Karpas-422 (cell line): Measurements from ENCODE around the gene MPRIP. TPM values are rescaled to one million over a fixed set of nuclear protein-coding genes. Genes with fewer than 3 reads are reported as not detected.

Source experiments
- DNase-seq: peaks from one replicate; pipeline ENCODE4 v3.0.0-alpha.2; 2015
- H2AFZ ChIP-seq: fragments of 200-600 bp; sonication (generic); 2 replicates; pipeline ENCODE4 v1.6.1; 2014; ENCODE audit warnings: antibody characterized with exemption, low read length, mixed read lengths
- H3K27ac ChIP-seq: fragments of 200-600 bp; sonication (generic); 2 replicates; pipeline ENCODE4 v1.5.1; 2014; ENCODE audit warnings: mild to moderate bottlenecking, low read length, moderate library complexity
- H3K27me3 ChIP-seq: fragments of 200-600 bp; sonication (generic); 2 replicates; pipeline ENCODE4 v1.6.1; 2014; ENCODE audit warnings: low read length, mixed read lengths
- H3K36me3 ChIP-seq: fragments of 200-600 bp; sonication (generic); 2 replicates; pipeline ENCODE4 v1.6.1; 2014; ENCODE audit warnings: low read length, mixed read lengths; ENCODE audit not compliant: insufficient read depth
- H3K4me1 ChIP-seq: fragments of 200-600 bp; sonication (generic); 2 replicates; pipeline ENCODE4 v1.6.1; 2014; ENCODE audit warnings: mild to moderate bottlenecking, low read length, mixed read lengths
- H3K4me2 ChIP-seq: fragments of 200-600 bp; sonication (generic); 2 replicates; pipeline ENCODE4 v1.6.1; 2014; ENCODE audit warnings: low read length, low read depth, mild to moderate bottlenecking; ENCODE audit not compliant: poor library complexity, severe bottlenecking
- H3K4me3 ChIP-seq: fragments of 200-600 bp; sonication (generic); 2 replicates; pipeline ENCODE4 v1.5.1; 2014; ENCODE audit warnings: mild to moderate bottlenecking, antibody characterized with exemption, low read length, mixed read lengths
- H3K79me2 ChIP-seq: fragments of 200-600 bp; sonication (generic); 2 replicates; pipeline ENCODE4 v1.6.1; 2014; ENCODE audit warnings: mild to moderate bottlenecking, low read length, mixed read lengths
- H3K9ac ChIP-seq: fragments of 200-600 bp; sonication (generic); 2 replicates; pipeline ENCODE4 v1.6.0; 2014; ENCODE audit warnings: low read length
- H3K9me2 ChIP-seq: fragments of 200-600 bp; sonication (generic), shearing (Covaris generic); replicated peaks from 2 replicates; pipeline ENCODE4 v1.6.0; 2014; ENCODE audit warnings: mild to moderate bottlenecking, low read length, moderate library complexity; ENCODE audit not compliant: insufficient read depth
- H3K9me3 ChIP-seq: fragments of 300-700, 200-600 bp; sonication (generic); 2 replicates; pipeline ENCODE4 v1.6.1; 2014; ENCODE audit warnings: low read length, mixed read lengths
- H4K20me1 ChIP-seq: fragments of 200-600 bp; sonication (generic); 2 replicates; pipeline ENCODE4 v1.6.1; 2014; ENCODE audit warnings: mild to moderate bottlenecking, antibody characterized with exemption, low read length, low read depth; ENCODE audit not compliant: insufficient read depth
- total RNA-seq: library from RNA; depleted of rRNA; stranded (reverse); fragments of >200 nt; shearing (Covaris generic); gene quantifications from 2 replicates; pipeline ENCODE4 v1.2.3, GENCODE V29; 2014; ENCODE audit warnings: low replicate concordance

The MPRIP gene
- total RNA-seq, 1 experiment from 2014 or later: 44.1 TPM

GRCh38 chr17:17167986-17168385 is 125.7 kb downstream of the MPRIP start:
- Histone ChIP-seq H3K27me3 (no peaks in the 10 kb centered on the region), H3K9me2 (no peaks in the 10 kb centered on the region), H4K20me1 (no peaks in the 10 kb centered on the region), H3K9me3 (no peaks in the 10 kb centered on the region), H3K4me2 (no peak overlapping the region), H3K79me2 (no peaks in the 10 kb centered on the region), H3K4me1 (no peaks in the 10 kb centered on the region), H3K27ac (no peak overlapping the region), H3K4me3 (no peak overlapping the region), H2AFZ (no peak overlapping the region), H3K9ac (no peak overlapping the region), H3K36me3 (no peaks in the 10 kb centered on the region)
- no peak for DNase-seq

GRCh38 chr17:17168401-17168800 is 126.1 kb downstream of the MPRIP start:
- no peaks in the 10 kb centered on the region for H3K27me3 ChIP-seq
- H3K9me3 ChIP-seq: no peaks in the 10 kb centered on the region
- H2AFZ ChIP-seq: no peak overlapping the region
- H3K9me2 ChIP-seq: no peaks in the 10 kb centered on the region
- no peaks in the 10 kb centered on the region for H3K79me2 ChIP-seq
- DNase-seq: no peak
- no peaks in the 10 kb centered on the region for H3K4me1 ChIP-seq
- H3K9ac ChIP-seq: no peak overlapping the region
- no peak overlapping the region for H3K4me3 ChIP-seq
- no peaks in the 10 kb centered on the region for H4K20me1 ChIP-seq
- no peak overlapping the region for H3K27ac ChIP-seq
- H3K4me2 ChIP-seq: no peak overlapping the region
- no peaks in the 10 kb centered on the region for H3K36me3 ChIP-seq

- H3K27ac ChIP-seq: no peak overlapping the region
- no peaks in the 10 kb centered on the region for H3K9me2 ChIP-seq
- H3K79me2 ChIP-seq: no peaks in the 10 kb centered on the region
- DNase-seq: no peak
- no peaks in the 10 kb centered on the region for H4K20me1 ChIP-seq
- H3K36me3 ChIP-seq: no peaks in the 10 kb centered on the region
- H3K9ac ChIP-seq: no peak overlapping the region
- H3K27me3 ChIP-seq: no peaks in the 10 kb centered on the region
- no peaks in the 10 kb centered on the region for H3K9me3 ChIP-seq
- H2AFZ ChIP-seq: no peak overlapping the region
- no peak overlapping the region for H3K4me3 ChIP-seq
- H3K4me2 ChIP-seq: no peak overlapping the region
- H3K4me1 ChIP-seq: no peaks in the 10 kb centered on the region
Measured at GRCh38 chr17:17169396-17169795, 127.1 kb downstream of the MPRIP start.

- no peaks in the 10 kb centered on the region for H3K36me3 ChIP-seq
- no peak overlapping the region for H2AFZ ChIP-seq
- DNase-seq: no peak
- no peaks in the 10 kb centered on the region for H3K9me2 ChIP-seq
- H4K20me1 ChIP-seq: no peaks in the 10 kb centered on the region
- H3K27ac ChIP-seq: no peak overlapping the region
- no peak overlapping the region for H3K9ac ChIP-seq
- no peaks in the 10 kb centered on the region for H3K4me1 ChIP-seq
- no peaks in the 10 kb centered on the region for H3K27me3 ChIP-seq
- no peaks in the 10 kb centered on the region for H3K79me2 ChIP-seq
- no peak overlapping the region for H3K4me3 ChIP-seq
- no peak overlapping the region for H3K4me2 ChIP-seq
- no peaks in the 10 kb centered on the region for H3K9me3 ChIP-seq
Measured at GRCh38 chr17:17170346-17170985, 128.2 kb downstream of the MPRIP start.

GRCh38 chr17:17171186-17171585 is 128.9 kb downstream of the MPRIP start:
- Histone ChIP-seq H3K79me2 (no peaks in the 10 kb centered on the region), H3K9me2 (no peaks in the 10 kb centered on the region), H3K4me3 (no peak overlapping the region), H3K4me1 (no peaks in the 10 kb centered on the region), H4K20me1 (no peaks in the 10 kb centered on the region), H3K36me3 (no peaks in the 10 kb centered on the region), H3K4me2 (no peak overlapping the region), H3K27ac (no peak overlapping the region), H3K9ac (no peak overlapping the region), H3K9me3 (no peaks in the 10 kb centered on the region), H2AFZ (no peak overlapping the region), H3K27me3 (no peaks in the 10 kb centered on the region)
- DNase-seq: no peak

GRCh38 chr17:17172001-17172939 is 130.0 kb downstream of the MPRIP start:
- no peaks in the 10 kb centered on the region for H3K27me3 ChIP-seq
- H3K9me2 ChIP-seq: no peaks in the 10 kb centered on the region
- H3K4me3 ChIP-seq: no peak overlapping the region
- no peak overlapping the region for H2AFZ ChIP-seq
- no peak overlapping the region for H3K9ac ChIP-seq
- H3K4me1 ChIP-seq: no peaks in the 10 kb centered on the region
- H3K9me3 ChIP-seq: no peaks in the 10 kb centered on the region
- no peak overlapping the region for H3K27ac ChIP-seq
- H3K36me3 ChIP-seq: no peaks in the 10 kb centered on the region
- no peaks in the 10 kb centered on the region for H4K20me1 ChIP-seq
- H3K79me2 ChIP-seq: no peaks in the 10 kb centered on the region
- H3K4me2 ChIP-seq: no peak overlapping the region
- no peak for DNase-seq

- Histone ChIP-seq H3K27ac (no peak overlapping the region), H2AFZ (no peak overlapping the region), H3K9me3 (no peaks in the 10 kb centered on the region), H3K9ac (no peak overlapping the region), H4K20me1 (no peaks in the 10 kb centered on the region), H3K4me2 (no peak overlapping the region), H3K79me2 (no peaks in the 10 kb centered on the region), H3K4me1 (no peaks in the 10 kb centered on the region), H3K36me3 (no peaks in the 10 kb centered on the region), H3K4me3 (no peak overlapping the region), H3K9me2 (no peaks in the 10 kb centered on the region), H3K27me3 (no peaks in the 10 kb centered on the region)
- no peak for DNase-seq
Measured at GRCh38 chr17:17172990-17173389, 130.7 kb downstream of the MPRIP start.

- Histone ChIP-seq H2AFZ (no peak overlapping the region), H3K4me1 (no peaks in the 10 kb centered on the region), H4K20me1 (no peaks in the 10 kb centered on the region), H3K4me2 (no peak overlapping the region), H3K9me3 (no peaks in the 10 kb centered on the region), H3K36me3 (no peaks in the 10 kb centered on the region), H3K4me3 (no peak overlapping the region), H3K9me2 (no peaks in the 10 kb centered on the region), H3K9ac (no peak overlapping the region), H3K27ac (no peak overlapping the region), H3K27me3 (no peaks in the 10 kb centered on the region), H3K79me2 (no peaks in the 10 kb centered on the region)
- no peak for DNase-seq
Measured at GRCh38 chr17:17173921-17174320, 131.7 kb downstream of the MPRIP start.
